Mucosa of rectum (tissue), 2 donors: Measurements from ENCODE around the gene MED16.
A peak's percentile ranks its signal among the peaks of the same experiment; 100 is the strongest.

Experiments
- H3K27ac ChIP-seq, 2 donors: one replicate each; pipeline ENCODE4 v1.7.0; 2013; ENCODE audit warnings: inconsistent platforms in 2 of 2, low read depth in 2 of 2, low read length in 2 of 2
- H3K27me3 ChIP-seq, 2 donors: one replicate each; pipeline ENCODE4 v1.7.0; 2013; ENCODE audit warnings: low read length in 2 of 2; ENCODE audit not compliant: control insufficient read depth in 2 of 2, insufficient read depth in 2 of 2
- H3K36me3 ChIP-seq, 2 donors: one replicate each; pipeline ENCODE4 v1.7.0; 2013; ENCODE audit warnings: low read length in 2 of 2; ENCODE audit not compliant: control insufficient read depth in 2 of 2, insufficient read depth in 2 of 2
- H3K4me1 ChIP-seq, 2 donors: one replicate each; pipeline ENCODE4 v1.7.0; 2013; ENCODE audit warnings: low read length in 2 of 2, mild to moderate bottlenecking in 1 of 2; ENCODE audit not compliant: control insufficient read depth in 2 of 2, insufficient read depth in 2 of 2
- H3K4me3 ChIP-seq, 2 donors: one replicate each; pipeline ENCODE4 v1.7.0; 2013; ENCODE audit warnings: low read length in 2 of 2
- H3K9ac ChIP-seq, 2 donors: one replicate each; pipeline ENCODE4 v1.7.0; 2013; ENCODE audit warnings: low read length in 2 of 2, low read depth in 1 of 2, mild to moderate bottlenecking in 1 of 2
- H3K9me3 ChIP-seq, 2 donors: one replicate each; pipeline ENCODE4 v1.7.0; 2013; ENCODE audit warnings: low read length in 2 of 2; ENCODE audit not compliant: control insufficient read depth in 2 of 2
- donor health status: healthy.
- donor health status: Normal muscosa, but diverticular disease.

Gene MED16

GRCh38 chr19:892894-893689, at the start of gene MED16, which contains the start of gene RNU6-9:
TSS of gene MED16 (minus strand) at chr19:893187. CDS start at chr19:891131, 2,056 bp downstream.
TSS of gene RNU6-9 (plus strand) at chr19:893484.
- Histone ChIP-seq H3K4me3 (peak within 1 kb of the TSS; percentile 72 to 82), H3K9me3 (no peaks in the 10 kb centered on the region), H3K27ac (peak within 1 kb of the TSS; percentile 92 to 95), H3K36me3 (peaks cover 15 to 19% of the 10 kb centered on the region in 2 donors), H3K4me1 (peaks cover 8 to 14% of the 10 kb centered on the region in 2 donors), H3K27me3 (no peaks in the 10 kb centered on the region), H3K9ac (peak within 1 kb of the TSS; percentile 72 to 80)

- Histone ChIP-seq H3K4me1 (peaks cover 33 to 36% of the 10 kb centered on the region in 2 donors), H3K4me3 (no peak overlapping the region), H3K9ac (no peak overlapping the region), H3K27ac (no peak overlapping the region), H3K36me3 (no peaks in the 10 kb centered on the region), H3K27me3 (no peaks in the 10 kb centered on the region), H3K9me3 (no peaks in the 10 kb centered on the region)
Measured at GRCh38 chr19:942133-942645, 49.2 kb upstream of the MED16 start.

- H3K27me3 ChIP-seq: no peaks in the 10 kb centered on the region
- H3K9ac ChIP-seq: peak overlapping the region; percentile 58 to 68
- H3K4me3 ChIP-seq: peak overlapping the region; percentile 24 to 61
- H3K36me3 ChIP-seq: no peaks in the 10 kb centered on the region
- H3K9me3 ChIP-seq: no peaks in the 10 kb centered on the region
- peak overlapping the region; percentile 67 to 83 for H3K27ac ChIP-seq
- peaks cover 33 to 36% of the 10 kb centered on the region in 2 donors for H3K4me1 ChIP-seq
Measured at GRCh38 chr19:941292-942132, 48.5 kb upstream of the MED16 start.

GRCh38 chr19:940591-941291, 47.8 kb upstream of the MED16 start:
- H3K4me1 ChIP-seq: peaks cover 33 to 36% of the 10 kb centered on the region in 2 donors
- peak overlapping the region; percentile 24 to 61 for H3K4me3 ChIP-seq
- peak overlapping the region; percentile 67 to 83 for H3K27ac ChIP-seq
- H3K9ac ChIP-seq: peak overlapping the region; percentile 58 to 68
- H3K9me3 ChIP-seq: no peaks in the 10 kb centered on the region
- H3K36me3 ChIP-seq: no peaks in the 10 kb centered on the region
- H3K27me3 ChIP-seq: no peaks in the 10 kb centered on the region

GRCh38 chr19:939922-940321, 46.9 kb upstream of the MED16 start:
- peaks cover 34 to 36% of the 10 kb centered on the region in 2 donors for H3K4me1 ChIP-seq

GRCh38 chr19:939439-939838, 46.5 kb upstream of the MED16 start:
- H3K9ac ChIP-seq: no peak overlapping the region
- no peak overlapping the region for H3K4me3 ChIP-seq
- H3K36me3 ChIP-seq: no peaks in the 10 kb centered on the region
- H3K4me1 ChIP-seq: peaks cover 35 to 36% of the 10 kb centered on the region in 2 donors
- H3K27me3 ChIP-seq: no peaks in the 10 kb centered on the region
- H3K9me3 ChIP-seq: no peaks in the 10 kb centered on the region
- H3K27ac ChIP-seq: no peak overlapping the region

More at GRCh38 chr19:939922-940321, 46.9 kb upstream of the MED16 start:
- Histone ChIP-seq H3K36me3 (no peaks in the 10 kb centered on the region), H3K27me3 (no peaks in the 10 kb centered on the region), H3K9me3 (no peaks in the 10 kb centered on the region), H3K4me3 (peak overlapping the region in 1 of 2 donors; percentile 26), H3K9ac (no peak overlapping the region), H3K27ac (peak overlapping the region in 1 of 2 donors; percentile 83)

GRCh38 chr19:938233-938923, 45.4 kb upstream of the MED16 start:
- peaks cover 31 to 36% of the 10 kb centered on the region in 2 donors for H3K4me1 ChIP-seq
- no peak overlapping the region for H3K9ac ChIP-seq
- no peaks in the 10 kb centered on the region for H3K27me3 ChIP-seq
- no peak overlapping the region for H3K4me3 ChIP-seq
- H3K9me3 ChIP-seq: no peaks in the 10 kb centered on the region
- no peaks in the 10 kb centered on the region for H3K36me3 ChIP-seq
- no peak overlapping the region for H3K27ac ChIP-seq

- Histone ChIP-seq H3K36me3 (no peaks in the 10 kb centered on the region), H3K27ac (no peak overlapping the region), H3K4me3 (no peak overlapping the region), H3K27me3 (no peaks in the 10 kb centered on the region), H3K9ac (no peak overlapping the region), H3K9me3 (no peaks in the 10 kb centered on the region), H3K4me1 (peaks cover 36 to 43% of the 10 kb centered on the region in 2 donors)
Measured at GRCh38 chr19:937259-937694, 44.3 kb upstream of the MED16 start.

GRCh38 chr19:936175-936546, 43.2 kb upstream of the MED16 start:
- Histone ChIP-seq H3K9me3 (no peaks in the 10 kb centered on the region), H3K9ac (no peak overlapping the region), H3K4me3 (no peak overlapping the region), H3K27ac (no peak overlapping the region), H3K36me3 (no peaks in the 10 kb centered on the region), H3K27me3 (no peaks in the 10 kb centered on the region), H3K4me1 (peaks cover 26 to 33% of the 10 kb centered on the region in 2 donors)
